B cell (primary cell): ENCODE results near the gene GAREM1.

ENCODE experiments used
- CTCF ChIP-seq: fragments of 200-600 bp; IDR thresholded peaks from one replicate; pipeline ENCODE4 v1.8.0; 2022; ENCODE audit warnings: antibody characterized with exemption, mild to moderate bottlenecking
- EZH2 ChIP-seq: IDR thresholded peaks from 2 replicates; pipeline ENCODE4 v1.6.1; 2012; ENCODE audit warnings: borderline replicate concordance, low read depth, mild to moderate bottlenecking, moderate library complexity, low read length; ENCODE audit not compliant: insufficient read depth, poor library complexity, severe bottlenecking

GRCh38 chr18:32468147-32468845 is 2.4 kb downstream of the GAREM1 start:
- TF ChIP-seq CTCF (no peak), EZH2 (no peak)
